Activated B cell treated with CpG ODN at 0.5 μM for 24 hours (primary cell): ENCODE results near the gene CSNK2B. TPM values are rescaled to one million over a fixed set of nuclear protein-coding genes. Genes with fewer than 3 reads are reported as not detected.

Source experiments
- ATAC-seq: fragments of 200-7000 bp; cut with Tn5 transposase; one replicate; pipeline ENCODE4 v1.10.0; 2021; ENCODE audit warnings: low read depth, mild to moderate bottlenecking, moderate library complexity
- CTCF ChIA-PET: fragments of 350-600 bp; sonication (Branson Sonifier 250); formaldehyde crosslinking; loops from one replicate; lab custom pipeline; 2021; ENCODE audit warnings: antibody characterized with exemption; lab: Charles Lee
- POLR2A ChIA-PET: fragments of 350-600 bp; sonication (Branson Sonifier 250); formaldehyde crosslinking; loops from one replicate; lab custom pipeline; 2021; ENCODE audit warnings: antibody characterized with exemption; lab: Charles Lee
- DNase-seq: peaks from one replicate; pipeline ENCODE4 v3.0.0; 2022
- H3K27ac Mint-ChIP-seq: one replicate; pipeline ENCODE4 v1.8.0; 2020; ENCODE audit warnings: mixed read lengths
- H3K27me3 Mint-ChIP-seq: one replicate; pipeline ENCODE4 v1.8.0; 2021; ENCODE audit warnings: mixed read lengths
- H3K36me3 Mint-ChIP-seq: one replicate; pipeline ENCODE4 v1.8.0; 2021; ENCODE audit warnings: low read depth, mixed read lengths
- H3K4me1 Mint-ChIP-seq: one replicate; pipeline ENCODE4 v1.8.0; 2021; ENCODE audit warnings: mixed read lengths
- H3K4me3 Mint-ChIP-seq: one replicate; pipeline ENCODE4 v1.8.0; 2020; ENCODE audit warnings: mild to moderate bottlenecking, mixed read lengths
- H3K9me3 Mint-ChIP-seq: one replicate; pipeline ENCODE4 v1.8.0; 2020; ENCODE audit warnings: mixed read lengths
- CTCF ChIP-seq: fragments of 200-600 bp; IDR thresholded peaks from one replicate; pipeline ENCODE4 v1.8.0; 2022; ENCODE audit warnings: antibody characterized with exemption, mild to moderate bottlenecking
- intact Hi-C: fragments of 100-400 bp; cut with micrococcal nuclease; formaldehyde crosslinking; loops from one replicate; pipeline ENCODE4 v1.15.1; 2024
- total RNA-seq: library from RNA; stranded (reverse); gene quantifications from 2 replicates; pipeline ENCODE4 v1.2.3, GENCODE V29; 2022

The CSNK2B gene
- total RNA-seq, 1 donor from 2014 or later = 191 TPM

- ChIA-PET POLR2A (interaction anchor here (0.6 to 7.6 kb wide), 48 partner anchors 10 to 1319 kb away, joined by 3 to 188 read pairs (median 5); partner anchors contain the start of genes ABHD16A, AIF1, ATP6V1G2 and C6orf47), CTCF (interaction anchor here (0.8 to 2.3 kb wide), 7 partner anchors 9 to 180 kb away, joined by 3 to 7 read pairs (median 4); partner anchors contain the start of genes ABHD16A and GPANK1)
- Mint-ChIP-seq H3K4me3 (peak overlapping the region; percentile 94), H3K27me3 (no peaks in the 10 kb centered on the region), H3K27ac (peak overlapping the region; percentile 100), H3K36me3 (peaks cover 67% of the 10 kb centered on the region), H3K9me3 (no peaks in the 10 kb centered on the region), H3K4me1 (peaks cover 56% of the 10 kb centered on the region)
- ATAC-seq (peak; percentile 73), DNase-seq (no peak)
- TF ChIP-seq CTCF = no peak
- intact Hi-C loops = loop anchor here (1.0 to 2.0 kb wide), 14 partner anchors 7 to 210 kb away; partner anchors contain the start of genes ABHD16A, C6orf47, DDAH2 and HSPA1B
Observed at GRCh38 chr6:31652925-31653724, 12.8 kb upstream of the CSNK2B start.

GRCh38 chr6:31654574-31655348, 11.1 kb upstream of the CSNK2B start:
- no peak overlapping the region for H3K4me3 Mint-ChIP-seq
- no peaks in the 10 kb centered on the region for H3K27me3 Mint-ChIP-seq
- H3K36me3 Mint-ChIP-seq = peaks cover 57% of the 10 kb centered on the region
- intact Hi-C loops = no loop called here
- TF ChIP-seq CTCF = no peak
- ChIA-PET POLR2A (interaction anchor here (0.9 to 7.6 kb wide), 7 partner anchors 8 to 244 kb away, joined by 3 to 188 read pairs (median 11); partner anchors contain the start of genes ABHD16A, C6orf47, CSNK2B and DDX39B), CTCF (no interaction called here)
- ATAC-seq = no peak
- no peak for DNase-seq
- no peak overlapping the region for H3K27ac Mint-ChIP-seq
- H3K9me3 Mint-ChIP-seq = no peaks in the 10 kb centered on the region
- H3K4me1 Mint-ChIP-seq = peaks cover 64% of the 10 kb centered on the region

GRCh38 chr6:31655349-31656237, 10.3 kb upstream of the CSNK2B start, which contains the start of gene APOM:
Gene APOM (plus strand): TSS chr6:31655894. CDS start chr6:31655967, 73 bp downstream.
- ChIA-PET CTCF (no interaction called here), POLR2A (interaction anchor here (0.5 to 7.6 kb wide), 8 partner anchors 8 to 243 kb away, joined by 3 to 188 read pairs (median 3); partner anchors contain the start of genes ABHD16A, ATP6V1G2, C6orf47 and CSNK2B)
- H3K27ac Mint-ChIP-seq = peak within 1 kb of the TSS; percentile 19
- DNase-seq (no peak), ATAC-seq (no peak)
- no peaks in the 10 kb centered on the region for H3K27me3 Mint-ChIP-seq
- peaks cover 52% of the 10 kb centered on the region for H3K36me3 Mint-ChIP-seq
- no peak within 1 kb of the TSS for H3K4me3 Mint-ChIP-seq
- intact Hi-C loops = no loop called here
- TF ChIP-seq CTCF = no peak
- peaks cover 70% of the 10 kb centered on the region for H3K4me1 Mint-ChIP-seq
- no peaks in the 10 kb centered on the region for H3K9me3 Mint-ChIP-seq

- ATAC-seq (no peak), DNase-seq (no peak)
- POLR2A ChIA-PET = interaction anchor here (0.5 to 1.5 kb wide), 6 partner anchors 31 to 1879 kb away, joined by 3 to 5 read pairs (median 3); no protein-coding TSS in a partner anchor
- intact Hi-C loops = no loop called here
- Mint-ChIP-seq H3K9me3 (no peaks in the 10 kb centered on the region), H3K4me1 (peaks cover 69% of the 10 kb centered on the region), H3K27ac (peak overlapping the region; percentile 36), H3K27me3 (no peaks in the 10 kb centered on the region), H3K36me3 (peaks cover 48% of the 10 kb centered on the region), H3K4me3 (peak overlapping the region; percentile 6)
- no peak for TF ChIP-seq CTCF
- CTCF ChIA-PET = interaction anchor here (1.3 kb wide), 1 partner anchor 106 kb away, joined by 3 read pairs; no protein-coding TSS in a partner anchor
Observed at GRCh38 chr6:31657406-31658157, 8.3 kb upstream of the CSNK2B start.
